ENCODE data around the gene ZC3H18.

- TF ChIP-seq CTCF (IDR thresholded peaks at IDR 0.05), result no peak
- no peak for TF ChIP-seq POLR2A (IDR thresholded peaks at IDR 0.05)
These were observed 72.9 kb downstream of the ZC3H18 start for GRCh38 chr16:88642881-88643643.
